Stimulated activated CD4-positive, alpha-beta T cell treated with anti-CD3 and anti-CD28 coated beads, Interleukin-4, amount 100 ng/mL, for 4 hours (primary cell): ENCODE measurements around the gene RBX1.
"Not testable (repeated sequence)": the region's sequence is repeated elsewhere in the genome, so short reads cannot be mapped to it uniquely, and the experiment has no call there.

ENCODE experiments used
- DNase-seq, 2 experiments: peaks; one replicate each; pipeline ENCODE4 v3.0.0-alpha.2; 2020

Gene RBX1

GRCh38 chr22:40950962-40951794 is at the start of gene RBX1:
TSS of gene RBX1 (plus strand) at chr22:40951378. CDS start at chr22:40951399, 21 bp downstream.
- DNase-seq: peak; percentile 97

GRCh38 chr22:40904101-40904500 is 47.1 kb upstream of the RBX1 start:
- DNase-seq: no peak

DNA sequence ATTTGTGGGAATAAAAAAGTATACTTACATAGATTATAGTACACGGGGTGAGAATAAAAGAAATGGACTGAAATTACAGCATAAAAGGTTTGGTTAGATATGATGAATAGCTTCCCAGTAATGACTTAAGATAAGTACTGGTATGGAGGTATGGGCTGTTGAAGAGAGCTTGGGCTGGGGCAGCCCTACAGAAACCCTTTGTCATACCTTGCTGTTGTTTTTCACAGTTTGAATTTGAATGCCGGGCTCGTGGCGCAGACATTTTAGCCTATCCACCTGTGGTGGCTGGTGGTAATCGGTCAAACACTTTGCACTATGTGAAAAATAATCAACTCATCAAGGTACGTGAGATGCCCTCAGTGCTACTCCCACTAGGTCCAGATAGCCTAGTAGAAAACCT is 42.3 kb upstream of the RBX1 start:
- no peak for DNase-seq

DNA sequence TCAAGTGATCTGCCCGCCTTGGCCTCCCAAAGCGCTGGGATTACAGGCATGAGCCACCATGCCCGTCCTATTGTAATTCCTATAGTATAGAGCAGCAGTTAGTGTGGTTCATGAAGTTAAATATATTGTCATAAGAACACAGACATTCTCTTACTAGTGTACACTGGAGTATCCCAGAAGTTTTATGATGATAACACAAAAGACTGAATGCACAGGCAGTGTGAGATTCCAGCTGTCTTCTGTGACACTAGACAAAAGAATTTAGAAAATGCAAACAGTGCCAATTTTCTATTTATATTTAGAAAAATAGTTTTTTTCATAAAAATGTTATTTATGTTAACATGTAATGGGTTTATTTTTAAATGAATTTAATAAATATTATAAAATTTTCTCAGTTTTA is 39.4 kb upstream of the RBX1 start:
- no peak for DNase-seq

- DNase-seq: not testable (repeated sequence)
Observed at GRCh38 chr22:40912987-40913386, 38.2 kb upstream of the RBX1 start.

DNA sequence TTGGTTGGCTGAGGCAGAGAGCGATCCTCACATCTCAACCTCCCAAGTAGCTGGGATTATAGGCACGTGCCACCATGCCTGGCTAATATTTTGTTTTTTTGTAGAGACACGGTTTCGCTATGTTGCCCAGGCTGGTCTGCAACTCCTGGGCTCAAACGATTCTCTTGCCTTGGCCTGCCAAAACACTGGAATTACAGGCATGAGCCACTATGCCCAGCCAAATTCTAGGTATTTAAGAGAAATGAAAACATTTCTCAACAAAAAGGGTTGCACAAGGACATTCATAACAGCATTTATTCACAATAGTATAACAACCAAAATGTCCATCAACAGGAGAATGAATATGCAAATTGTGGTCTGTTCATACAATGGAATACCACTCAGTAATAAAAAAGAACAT is 31.7 kb upstream of the RBX1 start:
- no peak for DNase-seq

DNA sequence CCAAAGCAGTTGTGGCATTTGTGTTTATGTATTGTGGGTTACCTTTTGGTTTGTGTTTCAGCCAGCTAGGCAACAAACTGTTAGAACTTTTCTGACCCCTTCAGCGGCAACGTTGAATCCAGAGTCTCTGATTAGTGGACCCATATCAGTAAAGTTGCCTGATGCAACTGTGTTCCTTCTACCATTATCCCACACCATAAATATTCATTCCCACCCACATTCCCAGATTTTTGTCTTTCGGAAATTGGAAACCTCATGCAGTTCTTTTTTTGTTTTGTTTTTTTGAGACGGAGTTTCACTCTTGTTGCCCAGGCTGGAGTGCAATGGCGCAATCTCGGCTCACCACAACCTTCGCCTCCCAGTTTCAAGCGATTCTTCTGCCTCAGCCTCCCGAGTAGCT is 30.7 kb upstream of the RBX1 start:
- DNase-seq: no peak

DNA sequence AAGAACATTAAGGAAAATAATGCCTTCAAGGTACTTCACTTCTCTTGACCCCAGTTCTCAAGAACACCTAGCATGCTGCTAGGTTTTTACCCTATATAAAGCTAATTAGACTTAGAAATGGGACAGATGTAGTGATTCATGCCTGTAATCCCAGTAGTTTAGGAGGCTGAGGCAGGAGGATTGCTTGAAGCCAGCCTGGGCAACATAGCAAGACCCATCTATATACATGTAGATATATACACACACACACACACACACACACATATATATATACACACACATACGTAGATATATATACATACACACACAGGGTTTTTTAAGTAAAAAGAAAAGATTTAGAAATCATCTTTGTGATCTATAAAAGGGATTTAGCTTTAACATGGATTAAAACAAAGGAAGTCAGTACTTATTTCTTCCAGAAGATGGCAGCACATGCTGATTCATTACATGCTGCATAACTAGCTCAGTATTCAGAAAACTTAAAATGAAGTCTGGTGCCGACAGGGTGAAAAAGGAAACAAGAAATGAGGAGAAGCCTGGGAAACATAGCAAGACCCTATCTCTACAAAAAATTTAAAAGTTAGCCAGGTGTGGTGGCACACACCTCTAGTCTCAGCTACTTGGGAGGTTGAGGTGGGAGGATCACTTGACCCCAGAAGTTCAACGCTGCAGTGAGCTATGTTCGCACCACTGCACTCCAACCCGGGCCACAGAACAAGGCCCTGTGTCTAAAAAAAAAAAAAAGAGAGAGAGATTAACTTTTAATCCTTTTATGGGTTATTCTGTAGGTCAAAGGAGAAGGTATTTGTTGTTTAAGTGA is 28.5 kb upstream of the RBX1 start:
- DNase-seq: no peak

- no peak for DNase-seq
Observed at GRCh38 chr22:40928657-40929056, 22.5 kb upstream of the RBX1 start.

GRCh38 chr22:40932396-40932795 is 18.8 kb upstream of the RBX1 start:
- DNase-seq: no peak

- no peak for DNase-seq
Observed at GRCh38 chr22:40939202-40939601, 12.0 kb upstream of the RBX1 start.

DNA sequence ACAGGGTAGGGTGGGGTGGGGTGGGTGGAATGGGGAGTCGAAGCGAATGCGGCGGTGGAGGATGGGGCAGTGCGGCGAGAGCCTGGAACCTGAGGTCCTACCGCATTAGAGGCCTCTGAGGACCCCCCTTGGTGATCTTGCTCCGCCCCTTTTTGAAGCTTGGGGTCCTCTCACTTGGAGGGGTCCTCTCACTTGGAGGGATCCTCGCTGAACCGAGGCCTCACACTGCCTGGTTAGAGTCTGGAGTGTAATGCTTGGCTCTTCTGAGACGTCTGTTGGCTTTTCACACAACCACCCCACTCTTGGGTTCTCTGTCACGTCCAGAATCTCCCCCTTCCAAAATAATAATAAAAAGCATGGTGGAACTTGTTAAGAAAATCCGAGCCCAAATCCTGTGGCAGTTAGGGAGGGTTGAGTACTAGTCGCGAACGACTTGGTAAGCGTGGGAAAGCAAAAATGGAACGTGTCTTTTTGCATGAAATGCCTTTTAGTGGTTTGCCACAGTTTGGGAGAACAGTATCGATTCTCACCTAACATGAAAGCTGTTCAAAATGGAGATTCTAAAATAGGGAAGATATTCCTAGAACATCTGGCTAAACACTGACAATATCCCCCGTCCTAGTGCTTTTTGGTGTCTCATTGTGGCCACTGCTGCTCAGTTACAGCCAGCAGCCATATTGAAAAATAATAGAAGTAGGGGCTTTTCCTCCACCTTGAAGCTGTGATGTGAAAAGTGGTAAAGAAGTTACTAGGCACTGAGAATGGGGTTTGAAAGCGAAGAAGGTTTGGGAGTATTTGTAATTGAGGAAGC is 822 bp downstream of the RBX1 start:
- DNase-seq: no peak

GRCh38 chr22:40953471-40953870 is 2.3 kb downstream of the RBX1 start:
- no peak for DNase-seq

- no peak for DNase-seq
Observed at GRCh38 chr22:40954113-40954512, 2.9 kb downstream of the RBX1 start.

- DNase-seq: no peak
Observed at GRCh38 chr22:40955571-40955970, 4.4 kb downstream of the RBX1 start.

DNA sequence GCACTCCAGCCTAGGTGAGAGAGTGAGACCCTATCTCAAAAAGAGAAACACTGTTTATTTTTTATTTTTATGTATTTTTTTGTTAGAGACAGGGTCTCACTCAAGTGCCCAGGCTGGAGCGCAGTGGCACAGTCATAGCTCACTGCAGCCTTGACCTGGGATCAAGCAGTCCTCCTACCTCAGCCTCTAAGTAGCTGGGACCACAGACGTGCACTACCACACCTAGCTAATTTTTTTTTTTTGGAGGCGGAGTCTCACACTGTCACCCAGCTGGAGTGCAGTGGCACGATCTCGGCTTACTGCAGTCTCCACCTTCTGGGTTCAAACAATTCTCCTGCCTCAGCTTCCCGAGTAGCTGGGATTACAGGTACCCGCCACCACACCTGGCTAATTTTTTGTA is 6.4 kb downstream of the RBX1 start:
- DNase-seq: no peak

- no peak for DNase-seq
Observed at GRCh38 chr22:40958299-40958698, 7.1 kb downstream of the RBX1 start.

DNA sequence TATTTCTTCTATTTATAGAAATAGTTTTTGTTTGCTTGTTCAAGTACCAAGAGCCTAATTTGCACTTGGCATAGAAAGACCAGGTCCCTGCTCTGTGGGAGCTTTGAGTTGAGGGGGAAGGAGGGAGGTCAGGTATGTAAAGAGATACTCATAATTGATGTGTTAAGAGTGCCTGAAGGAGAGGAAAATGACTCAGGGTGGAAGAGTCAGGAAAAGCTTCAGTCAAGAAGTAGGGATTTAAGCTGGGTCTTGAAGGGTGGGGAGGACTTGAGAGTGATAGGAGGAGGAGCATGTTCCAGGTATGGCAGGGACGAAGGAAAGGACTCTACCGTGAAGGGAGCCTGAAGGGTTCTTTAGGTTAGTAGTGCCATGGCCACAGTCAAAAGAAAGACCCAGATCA is 9.0 kb downstream of the RBX1 start:
- no peak for DNase-seq

- DNase-seq: no peak
Observed at GRCh38 chr22:40965936-40966725, 15.0 kb downstream of the RBX1 start.

DNA sequence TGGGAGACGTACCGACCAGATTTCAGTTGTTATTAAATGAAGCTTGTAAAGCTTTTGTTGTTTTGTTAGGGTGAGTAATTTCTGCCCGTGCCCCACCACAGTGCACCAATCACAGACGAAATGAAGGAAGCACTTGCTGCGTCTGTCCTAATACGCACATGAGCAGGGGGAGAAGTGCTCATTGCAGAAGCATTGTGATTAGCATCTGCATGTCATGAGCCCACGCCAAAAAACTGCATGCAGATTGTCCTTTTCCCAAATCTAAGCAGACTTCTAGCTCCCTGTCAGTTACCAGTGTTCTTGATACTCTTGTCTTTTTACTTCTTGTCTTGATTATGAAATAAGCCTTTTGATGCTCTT is 15.5 kb downstream of the RBX1 start:
- no peak for DNase-seq

DNA sequence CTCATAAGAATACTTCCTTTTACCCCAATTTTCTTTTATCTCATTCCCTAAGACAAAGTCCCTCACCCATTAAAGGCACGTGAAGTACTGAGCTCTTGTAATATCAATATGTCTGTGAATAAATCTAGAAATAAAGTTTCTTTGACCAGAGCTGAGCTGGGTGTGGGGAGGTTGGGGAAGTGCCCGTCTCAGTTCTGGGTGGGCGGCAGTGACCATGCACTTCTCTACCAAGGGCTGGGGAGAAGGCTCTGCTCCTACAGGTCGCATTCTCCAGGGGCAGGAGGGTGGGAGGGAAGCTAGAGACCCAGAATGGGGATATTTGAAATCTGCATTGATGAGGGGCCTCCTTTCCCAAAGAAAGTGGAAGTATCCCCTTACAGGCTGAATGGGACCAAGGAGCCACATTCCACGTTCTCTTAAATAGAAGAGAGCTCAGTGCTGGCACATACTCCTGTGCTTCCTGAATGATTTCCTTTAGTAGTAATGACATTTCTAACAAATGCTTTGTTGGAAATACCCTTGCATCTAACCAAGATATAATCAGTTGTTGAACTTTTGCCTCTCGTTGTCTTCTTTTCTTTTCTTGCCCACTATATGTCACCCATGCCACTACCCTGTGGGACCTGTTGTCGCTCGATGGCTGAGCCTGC is 16.1 kb downstream of the RBX1 start:
- no peak for DNase-seq

DNA sequence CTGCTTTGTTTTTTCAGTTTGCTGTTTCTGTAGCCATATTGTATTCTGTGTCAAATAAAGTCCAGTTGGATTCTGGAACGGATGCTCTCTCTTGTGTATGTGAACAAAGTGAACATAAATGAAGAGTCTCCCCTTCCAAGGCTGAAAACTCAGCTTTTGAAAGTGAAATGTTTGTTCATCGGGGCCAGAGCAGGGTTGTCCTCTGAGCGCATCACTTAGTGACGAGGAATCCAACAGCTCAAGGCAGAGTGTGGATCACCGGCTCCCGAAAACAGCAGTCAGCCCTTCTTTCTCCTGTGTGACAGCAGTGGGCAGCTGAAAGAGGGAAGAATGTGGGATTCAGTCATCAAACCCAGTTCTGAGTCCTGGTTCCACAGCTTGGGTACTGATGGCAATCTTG is 21.4 kb downstream of the RBX1 start:
- no peak for DNase-seq
